Measurements from ENCODE around the gene FAM117A.
A peak's percentile ranks its signal among the peaks of the same experiment; 100 is the strongest.

Gene FAM117A

GRCh38 chr17:49763735-49764558, at the start of gene FAM117A:
FAM117A (minus strand) TSS chr17:49764131; CDS start chr17:49764087, 44 bp downstream.
- DNase-seq (ENCODE audit: low read depth in 2 of 2): peak; percentile 84 to 92

GRCh38 chr17:49809056-49809455, 45.1 kb upstream of the FAM117A start:
- DNase-seq (ENCODE audit: low read depth in 2 of 2): no peak

- no peak for DNase-seq (ENCODE audit: low read depth in 2 of 2)
Measured at GRCh38 chr17:49798738-49799137, 34.8 kb upstream of the FAM117A start.

- no peak for DNase-seq (ENCODE audit: low read depth in 2 of 2)
Measured at GRCh38 chr17:49798182-49798581, 34.3 kb upstream of the FAM117A start.

GRCh38 chr17:49795372-49795771, 31.4 kb upstream of the FAM117A start:
- DNase-seq (ENCODE audit: low read depth in 2 of 2): no peak

- no peak for DNase-seq (ENCODE audit: low read depth in 2 of 2)
Measured at GRCh38 chr17:49793309-49793708, 29.4 kb upstream of the FAM117A start.

- no peak for DNase-seq (ENCODE audit: low read depth in 2 of 2)
Measured at GRCh38 chr17:49789243-49789578, 25.3 kb upstream of the FAM117A start.

- peak; percentile 89 to 96 for DNase-seq (ENCODE audit: low read depth in 2 of 2)
Measured at GRCh38 chr17:49788478-49789242, 24.7 kb upstream of the FAM117A start, which contains the start of gene KAT7. KAT7 (plus strand) TSS chr17:49788681; CDS start chr17:49788835, 154 bp downstream.

- no peak for DNase-seq (ENCODE audit: low read depth in 2 of 2)
Measured at GRCh38 chr17:49787884-49788477, 24.1 kb upstream of the FAM117A start.

- no peak for DNase-seq (ENCODE audit: low read depth in 2 of 2)
Measured at GRCh38 chr17:49784636-49785035, 20.7 kb upstream of the FAM117A start.

GRCh38 chr17:49783791-49784190, 19.9 kb upstream of the FAM117A start:
- DNase-seq (ENCODE audit: low read depth in 2 of 2): no peak

GRCh38 chr17:49783071-49783715, 19.3 kb upstream of the FAM117A start:
- no peak for DNase-seq (ENCODE audit: low read depth in 2 of 2)

GRCh38 chr17:49779739-49780231, 15.9 kb upstream of the FAM117A start:
- no peak for DNase-seq (ENCODE audit: low read depth in 2 of 2)

- DNase-seq (ENCODE audit: low read depth in 2 of 2): no peak
Measured at GRCh38 chr17:49779156-49779738, 15.3 kb upstream of the FAM117A start.

GRCh38 chr17:49777563-49777962, 13.6 kb upstream of the FAM117A start:
- DNase-seq (ENCODE audit: low read depth in 2 of 2): no peak

- DNase-seq (ENCODE audit: low read depth in 2 of 2): no peak
Measured at GRCh38 chr17:49776551-49777300, 12.8 kb upstream of the FAM117A start.

- DNase-seq (ENCODE audit: low read depth in 2 of 2): no peak
Measured at GRCh38 chr17:49775546-49776260, 11.8 kb upstream of the FAM117A start.

- no peak for DNase-seq (ENCODE audit: low read depth in 2 of 2)
Measured at GRCh38 chr17:49766918-49767530, 3.1 kb upstream of the FAM117A start.

- DNase-seq (ENCODE audit: low read depth in 2 of 2): no peak
Measured at GRCh38 chr17:49764559-49765180, 739 bp upstream of the FAM117A start.

All from stimulated activated CD4-positive, alpha-beta T cell treated with anti-CD3 and anti-CD28 coated beads, Interleukin-1b, Interleukin-23, amount 100 ng/mL, for 1 hour (primary cell).